ENCODE measurements around the gene SLC15A4.

The SLC15A4 gene

DNA sequence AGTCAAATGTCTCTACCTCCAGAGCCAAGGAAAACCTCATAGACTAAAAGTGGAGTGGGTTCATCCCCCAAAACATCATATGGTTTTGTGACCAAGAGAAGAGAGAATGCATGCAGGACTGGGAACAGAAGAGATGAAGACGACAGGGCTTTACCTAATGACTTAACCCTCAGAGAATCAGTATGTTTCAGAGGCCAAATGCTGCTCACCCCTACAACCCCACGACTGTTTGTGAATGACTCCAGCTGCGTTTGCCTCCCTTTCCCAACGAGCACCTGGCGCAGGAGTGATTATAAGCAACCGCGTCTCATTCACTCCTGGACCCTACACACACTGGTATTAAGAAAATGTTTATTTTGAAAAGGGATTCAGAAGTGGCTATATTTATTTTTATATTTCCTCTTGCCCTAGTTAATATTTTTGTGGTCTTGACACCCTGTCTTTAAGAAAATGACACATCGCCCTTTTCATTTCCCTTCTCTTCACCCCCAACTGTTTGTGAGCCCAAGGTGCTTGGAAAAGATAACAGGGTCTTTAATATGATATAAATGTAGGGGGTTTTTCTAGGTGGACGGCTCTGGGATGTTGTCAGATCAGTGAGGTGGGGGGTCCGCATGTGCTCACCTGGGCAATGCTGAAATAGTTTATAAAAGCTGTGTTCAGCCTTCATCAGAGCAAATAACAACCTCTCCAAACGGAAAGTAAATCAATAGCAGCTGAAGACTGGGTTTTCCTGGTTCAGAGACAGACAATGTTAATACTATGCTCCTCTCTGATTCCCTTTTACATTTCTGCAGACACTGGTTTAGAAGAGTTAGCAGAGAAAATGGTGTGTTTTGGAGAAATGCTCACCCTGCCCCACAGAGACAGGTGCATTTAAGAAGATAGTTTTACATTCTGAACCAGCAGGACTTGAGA is 77.7 kb downstream of the SLC15A4 start:
- no peak for DNase-seq

DNA sequence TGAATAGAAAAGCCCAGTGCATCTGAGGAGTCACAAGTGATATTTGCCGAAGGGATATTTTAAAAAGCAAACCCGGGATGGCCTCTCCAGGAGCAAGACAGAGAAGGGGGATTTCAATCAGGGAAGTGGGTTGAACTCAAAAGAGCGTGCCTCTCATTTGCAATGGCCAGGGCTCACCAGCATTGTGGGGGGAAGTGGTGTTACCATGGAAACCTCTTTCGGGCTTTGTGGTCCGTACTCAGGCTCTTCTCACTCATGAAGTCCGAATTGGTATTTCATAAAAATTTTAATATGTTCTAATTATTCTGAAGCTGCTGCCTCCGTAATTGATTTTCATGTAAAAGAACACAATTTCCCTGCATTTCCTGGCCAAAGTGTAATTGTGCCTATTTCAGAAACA is 79.8 kb downstream of the SLC15A4 start:
- DNase-seq = no peak

All from SHP77 (cell line).